Astrocyte (in vitro differentiated cells and primary cell): Measurements from ENCODE around the gene SYNRG.

Experiments used
- CTCF ChIP-seq: IDR thresholded peaks from 2 replicates; pipeline ENCODE4 v1.5.1; 2011; ENCODE audit warnings: low read depth, mild to moderate bottlenecking, inconsistent platforms, low read length, moderate library complexity; ENCODE audit not compliant: insufficient read depth
- EZH2 ChIP-seq: IDR thresholded peaks from 2 replicates; pipeline ENCODE4 v1.6.1; 2012; ENCODE audit warnings: mild to moderate bottlenecking, low read length, inconsistent platforms; ENCODE audit not compliant: insufficient read depth

- TF ChIP-seq EZH2 (no peak), CTCF (no peak)
These were observed 32.9 kb downstream of the SYNRG start for GRCh38 chr17:37576281-37576680.
